GM18868 (cell line): ENCODE results near the gene CYP2W1.

Experiments
- ATAC-seq: cut with Tn5 transposase; IDR thresholded peaks from one replicate; pipeline ENCODE4 v1.9.1; 2021; ENCODE audit warnings: mild to moderate bottlenecking, moderate library complexity; ENCODE audit not compliant: unreplicated experiment

CYP2W1 gene

DNA sequence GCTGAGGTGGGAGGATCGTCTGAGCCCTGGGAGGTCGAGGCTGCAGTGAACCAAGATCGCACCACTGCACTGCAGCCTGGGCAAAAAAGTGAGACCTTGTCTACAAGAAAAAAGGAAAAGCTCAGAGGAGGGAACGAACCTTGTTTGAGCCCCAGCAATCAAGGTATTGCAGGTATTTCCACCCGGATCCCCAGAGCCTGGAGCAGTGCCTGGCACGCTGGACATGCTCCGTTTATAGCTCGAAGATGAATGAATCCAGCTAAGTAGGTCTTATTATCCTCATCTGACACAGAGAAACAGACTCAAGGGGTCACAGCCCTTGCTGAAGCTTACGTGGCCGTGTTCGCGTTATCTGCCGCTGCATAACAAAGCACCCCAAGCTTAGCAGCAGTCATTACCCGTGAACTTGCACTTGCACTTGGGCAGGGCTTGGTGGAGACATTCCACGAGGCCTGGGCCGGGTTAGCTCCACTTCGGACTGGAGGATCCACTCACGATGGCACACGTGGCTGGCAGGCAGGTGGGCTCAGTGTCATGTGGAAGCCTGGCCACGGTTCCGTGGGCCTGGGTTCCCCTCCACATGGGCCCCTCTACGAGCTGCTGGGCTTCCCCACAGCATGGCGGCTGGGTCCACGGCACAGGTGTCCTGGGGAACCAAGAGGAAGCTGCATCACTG, 4.4 kb upstream of the CYP2W1 start:
- no peak for ATAC-seq

DNA sequence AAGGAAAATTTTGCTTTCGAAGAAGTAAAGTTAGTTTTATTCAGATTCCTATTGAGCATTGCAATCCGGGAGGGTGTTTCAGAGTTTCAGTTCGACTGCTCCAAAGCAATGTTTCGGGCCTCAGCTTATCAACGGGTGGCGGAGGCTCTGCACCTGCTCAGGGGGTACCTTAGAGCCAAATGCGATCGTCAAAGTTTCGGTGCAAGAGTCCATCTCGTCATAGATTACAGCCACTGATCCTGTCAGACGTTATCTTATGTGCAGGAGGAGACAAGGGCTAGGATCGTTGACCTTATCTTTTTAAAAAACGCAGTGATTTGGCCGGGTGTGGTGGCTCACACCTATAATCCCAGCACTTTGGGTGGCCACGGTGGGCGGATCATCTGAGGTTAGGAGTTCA, 3.8 kb upstream of the CYP2W1 start:
- no peak for ATAC-seq

DNA sequence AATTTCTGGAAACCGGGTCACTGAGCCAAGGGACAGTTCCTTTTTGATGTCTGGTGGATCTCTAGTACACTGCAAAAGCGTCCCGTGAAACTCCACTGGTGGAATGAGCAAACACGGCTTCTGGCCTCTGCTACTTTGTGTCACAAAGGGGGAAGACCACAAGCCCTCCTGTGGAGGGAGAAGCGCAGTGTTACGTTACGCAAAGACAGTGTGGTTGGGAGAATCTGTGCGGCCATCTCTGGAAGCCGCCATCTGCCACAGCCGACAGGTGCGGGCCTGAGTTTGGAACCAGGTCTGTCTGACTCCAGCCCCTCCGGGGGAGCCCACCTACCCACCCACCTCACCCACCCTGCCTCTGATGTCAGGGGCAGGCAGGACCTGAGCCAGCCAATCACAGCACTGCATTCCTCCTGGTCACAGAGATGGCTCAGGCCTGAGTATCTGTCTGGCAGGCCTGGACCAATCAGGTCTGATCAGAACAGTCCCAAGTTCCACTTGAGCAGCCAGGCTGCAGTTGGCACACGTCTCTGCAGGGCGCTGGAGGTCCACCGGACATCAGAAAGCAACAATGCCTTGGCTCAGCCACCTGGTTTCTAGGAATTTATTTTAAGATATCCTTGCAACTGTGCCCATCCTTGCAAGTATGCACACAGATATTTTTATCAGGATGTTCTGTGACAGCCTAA, 3.0 kb upstream of the CYP2W1 start:
- ATAC-seq, result peak; percentile 71

DNA sequence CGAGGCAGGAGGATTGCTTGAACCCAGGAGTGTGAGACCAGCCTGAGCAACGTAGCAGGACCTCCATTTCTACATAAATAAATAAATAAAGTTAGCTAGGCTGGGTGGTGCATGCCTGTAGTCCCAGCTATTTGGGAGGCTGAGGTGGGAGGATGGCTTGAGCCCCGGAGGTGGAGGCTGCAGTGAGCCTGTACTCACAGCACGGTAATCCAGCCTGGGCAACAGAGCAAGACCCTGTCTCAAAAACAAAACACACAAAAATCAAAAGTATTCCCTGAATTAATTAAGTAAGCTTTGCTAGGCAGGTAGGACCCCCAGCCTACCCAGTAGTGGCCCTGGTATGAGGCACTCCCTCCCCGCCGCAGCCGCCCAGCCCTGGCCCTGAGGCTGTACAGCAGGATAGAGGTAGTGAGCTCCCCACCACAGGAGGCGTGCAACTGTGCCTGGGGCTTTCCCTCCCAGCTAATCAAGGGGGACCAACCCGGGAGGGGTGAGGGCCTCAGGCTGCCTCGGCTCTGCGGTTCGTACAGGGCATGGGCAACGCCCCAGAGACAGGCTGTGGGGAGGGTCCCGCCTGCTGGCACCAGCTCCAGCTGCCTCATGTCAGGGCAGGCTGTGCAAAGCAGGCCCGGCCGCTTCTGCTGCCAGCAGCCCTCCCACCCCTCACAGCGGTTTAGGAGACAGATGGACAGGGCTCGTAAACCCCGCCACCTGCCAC, 1.0 kb upstream of the CYP2W1 start:
- ATAC-seq, result no peak

DNA sequence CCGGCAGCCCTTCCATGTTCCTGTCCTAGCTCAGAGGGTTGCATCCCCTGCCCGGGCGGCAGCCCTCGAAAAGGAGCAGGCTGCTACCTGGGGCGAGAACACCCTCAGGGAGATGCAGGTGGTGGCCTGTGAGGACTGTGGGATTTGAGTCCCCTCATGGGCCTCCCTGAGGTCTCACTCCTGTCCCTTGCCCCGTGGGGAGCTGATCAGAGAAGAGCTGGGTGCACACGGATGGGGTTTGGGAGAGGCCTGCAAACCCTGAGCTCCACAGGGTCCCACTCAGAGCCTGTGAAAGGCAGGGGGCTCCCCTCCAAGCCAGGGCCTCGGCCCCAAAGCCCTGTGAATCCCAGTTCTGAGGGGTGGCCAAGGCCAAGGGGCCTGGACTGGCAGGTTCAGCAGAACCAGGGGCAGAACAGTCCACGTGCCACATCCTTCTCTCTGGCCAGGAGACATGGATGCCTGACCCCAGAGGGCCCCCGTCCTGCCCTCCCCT, 424 bp upstream of the CYP2W1 start:
- ATAC-seq, result no peak

DNA sequence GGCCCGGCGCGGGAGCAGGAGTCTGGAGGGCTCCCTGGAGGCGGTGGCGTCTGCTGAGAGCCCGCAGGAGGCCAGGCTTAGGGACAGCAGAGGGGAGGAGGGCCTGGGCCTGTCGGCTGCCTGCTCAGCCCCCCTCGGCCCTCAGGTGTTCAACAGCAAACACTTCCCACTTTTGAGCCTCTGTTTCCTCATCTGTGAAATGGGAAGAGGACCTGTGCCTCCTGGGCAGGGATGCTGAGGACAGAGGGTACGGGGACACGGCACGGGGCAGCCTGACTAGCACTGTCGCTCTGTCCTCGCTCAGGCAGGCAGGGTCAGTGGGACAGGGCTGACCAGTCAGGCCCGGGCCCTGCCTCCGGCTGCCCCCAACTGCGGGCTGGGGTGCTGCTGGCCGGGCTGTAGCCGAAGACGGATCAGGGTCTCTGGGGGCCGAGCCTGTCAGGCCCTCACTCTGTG, 663 bp downstream of the CYP2W1 start:
- no peak for ATAC-seq

DNA sequence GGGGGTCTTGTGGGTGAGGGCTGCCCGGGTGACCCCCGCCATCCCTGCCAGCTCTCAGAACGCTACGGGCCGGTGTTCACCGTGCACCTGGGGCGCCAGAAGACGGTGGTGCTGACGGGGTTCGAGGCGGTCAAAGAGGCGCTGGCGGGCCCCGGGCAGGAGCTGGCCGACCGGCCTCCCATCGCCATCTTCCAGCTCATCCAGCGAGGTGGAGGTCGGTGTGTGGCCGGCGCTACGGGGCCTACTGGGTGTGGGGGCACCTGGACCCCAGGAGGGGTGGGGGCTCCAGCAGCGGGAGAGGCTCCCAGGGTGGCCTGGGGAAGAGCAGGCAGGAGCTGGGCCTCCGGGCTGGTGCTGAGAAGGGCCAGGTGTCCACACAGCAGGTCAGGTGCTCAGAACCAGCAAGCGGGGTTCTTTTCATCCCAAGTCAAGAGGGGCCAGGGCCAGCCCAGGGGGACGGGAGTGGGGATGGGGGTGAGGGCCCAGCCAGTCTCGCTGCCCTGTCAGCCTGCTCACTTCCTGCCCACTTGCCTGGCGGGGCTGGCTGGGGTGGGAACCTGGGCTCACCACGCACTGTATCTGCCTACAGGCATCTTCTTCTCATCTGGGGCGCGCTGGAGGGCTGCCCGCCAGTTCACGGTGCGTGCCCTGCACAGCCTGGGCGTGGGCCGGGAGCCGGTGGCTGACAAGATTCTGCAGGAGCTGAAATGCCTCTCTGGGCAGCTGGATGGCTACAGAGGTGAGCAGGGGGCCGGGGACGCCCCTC, 1.6 kb downstream of the CYP2W1 start:
- no peak for ATAC-seq

DNA sequence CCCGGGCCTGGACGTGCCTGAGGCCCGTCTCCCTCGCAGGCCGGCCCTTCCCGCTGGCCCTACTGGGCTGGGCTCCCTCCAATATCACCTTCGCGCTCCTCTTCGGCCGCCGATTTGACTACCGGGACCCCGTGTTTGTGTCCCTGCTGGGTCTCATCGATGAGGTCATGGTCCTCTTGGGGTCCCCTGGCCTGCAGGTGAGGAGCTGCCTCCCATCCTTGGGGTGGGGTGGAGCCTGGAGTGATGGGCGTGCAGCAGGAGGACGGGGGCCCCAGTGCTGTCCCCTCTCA, 2.1 kb downstream of the CYP2W1 start:
- no peak for ATAC-seq

- ATAC-seq, result no peak
These were observed 3.1 kb downstream of the CYP2W1 start for GRCh38 chr7:985915-986741.

GRCh38 chr7:986766-987751, 4.1 kb downstream of the CYP2W1 start:
- no peak for ATAC-seq

DNA sequence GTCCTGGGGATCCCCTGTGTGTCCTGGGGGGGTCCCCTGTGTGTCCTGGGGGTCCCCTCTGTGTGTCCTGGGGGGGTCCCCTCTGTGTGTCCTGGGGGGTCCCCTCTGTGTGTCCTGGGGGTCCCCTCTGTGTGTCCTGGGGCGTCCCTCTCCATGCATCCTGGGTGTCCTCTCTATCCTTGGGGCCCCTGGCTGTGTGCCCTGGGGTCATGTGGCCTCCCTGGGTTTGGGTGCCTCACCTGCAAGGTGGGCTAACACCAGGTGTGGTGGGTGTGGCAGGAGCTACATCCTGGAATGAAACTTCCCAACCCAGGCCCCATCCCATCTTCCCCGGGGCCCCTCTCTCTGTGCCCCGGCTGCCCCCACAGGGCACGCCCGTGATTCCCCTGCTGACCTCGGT, 4.9 kb downstream of the CYP2W1 start:
- ATAC-seq, result no peak

DNA sequence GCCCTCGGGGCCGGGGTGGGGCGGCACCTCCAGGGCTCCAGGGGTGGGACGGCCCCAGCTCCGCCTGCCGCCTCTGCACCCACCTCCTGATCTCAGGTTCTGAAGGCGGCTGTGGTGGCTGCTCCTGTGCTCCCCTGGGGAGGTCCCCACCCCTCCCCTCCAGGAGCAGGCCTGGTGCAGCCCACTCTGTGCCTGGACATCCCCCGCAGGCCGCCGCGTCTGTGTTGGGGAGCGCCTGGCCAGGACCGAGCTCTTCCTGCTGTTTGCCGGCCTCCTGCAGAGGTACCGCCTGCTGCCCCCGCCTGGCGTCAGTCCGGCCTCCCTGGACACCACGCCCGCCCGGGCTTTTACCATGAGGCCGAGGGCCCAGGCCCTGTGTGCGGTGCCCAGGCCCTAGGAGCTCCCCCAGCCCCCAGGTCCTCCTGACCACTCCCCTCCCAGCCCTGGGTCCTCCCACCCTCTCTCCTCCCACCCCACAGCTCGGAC, 5.5 kb downstream of the CYP2W1 start:
- ATAC-seq, result peak; percentile 34

DNA sequence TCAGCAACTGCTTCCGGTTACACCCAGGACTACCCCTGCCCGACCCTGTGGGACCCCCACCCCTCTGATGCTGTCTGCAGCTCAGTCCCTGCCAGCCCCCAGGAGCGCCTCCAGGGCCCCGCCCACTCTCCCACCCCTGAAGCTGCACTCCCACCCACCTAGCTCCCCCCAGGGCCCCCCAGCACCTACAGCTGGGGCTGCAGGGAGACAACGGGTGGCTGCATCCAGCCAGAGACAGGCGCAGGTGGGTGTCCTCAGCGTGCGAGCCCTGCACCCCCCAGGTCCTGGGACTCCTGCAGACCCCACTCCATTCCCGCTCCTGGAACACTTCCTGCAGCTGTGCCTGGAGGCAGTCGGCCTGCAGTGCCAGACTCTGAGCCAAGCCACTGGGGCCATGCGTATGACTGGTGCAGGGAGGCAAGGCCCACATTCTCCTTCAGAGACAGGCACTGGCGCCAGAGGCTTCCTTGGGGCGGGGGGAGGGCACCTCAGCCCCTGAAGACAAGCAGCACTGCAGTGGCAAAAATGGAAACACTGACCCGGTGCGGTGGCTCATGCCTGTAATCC, 6.1 kb downstream of the CYP2W1 start:
- no peak for ATAC-seq

DNA sequence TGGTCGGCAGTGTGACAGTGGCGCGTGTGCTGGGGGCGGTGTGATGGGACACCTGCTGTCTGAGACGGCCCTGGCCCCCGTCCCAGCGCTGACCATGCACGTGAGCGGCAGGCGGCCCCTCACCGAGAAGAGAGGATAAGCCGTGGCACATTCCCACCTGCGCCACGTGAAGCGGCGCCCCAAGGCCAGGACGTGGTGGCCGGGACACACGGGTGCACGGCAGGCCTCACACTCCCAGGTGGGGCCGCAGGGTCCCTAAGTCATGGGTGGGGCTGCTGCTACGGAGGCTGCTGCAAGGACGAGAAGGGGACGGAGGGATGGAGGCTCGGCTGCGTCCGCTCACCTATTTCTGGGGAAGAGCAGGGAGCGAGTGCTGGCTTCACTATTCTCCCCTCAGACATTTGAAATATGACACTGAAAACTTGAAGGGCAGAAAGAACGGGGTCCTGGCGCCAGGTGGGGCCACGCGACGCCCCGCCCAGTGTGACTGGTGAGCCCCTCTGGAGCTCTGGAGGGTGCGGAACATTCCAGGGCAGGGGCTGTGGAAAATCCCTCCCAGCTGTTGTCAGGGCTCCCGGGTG, 7.5 kb downstream of the CYP2W1 start:
- ATAC-seq, result no peak

GRCh38 chr7:990933-991728, 8.2 kb downstream of the CYP2W1 start:
- ATAC-seq, result no peak

DNA sequence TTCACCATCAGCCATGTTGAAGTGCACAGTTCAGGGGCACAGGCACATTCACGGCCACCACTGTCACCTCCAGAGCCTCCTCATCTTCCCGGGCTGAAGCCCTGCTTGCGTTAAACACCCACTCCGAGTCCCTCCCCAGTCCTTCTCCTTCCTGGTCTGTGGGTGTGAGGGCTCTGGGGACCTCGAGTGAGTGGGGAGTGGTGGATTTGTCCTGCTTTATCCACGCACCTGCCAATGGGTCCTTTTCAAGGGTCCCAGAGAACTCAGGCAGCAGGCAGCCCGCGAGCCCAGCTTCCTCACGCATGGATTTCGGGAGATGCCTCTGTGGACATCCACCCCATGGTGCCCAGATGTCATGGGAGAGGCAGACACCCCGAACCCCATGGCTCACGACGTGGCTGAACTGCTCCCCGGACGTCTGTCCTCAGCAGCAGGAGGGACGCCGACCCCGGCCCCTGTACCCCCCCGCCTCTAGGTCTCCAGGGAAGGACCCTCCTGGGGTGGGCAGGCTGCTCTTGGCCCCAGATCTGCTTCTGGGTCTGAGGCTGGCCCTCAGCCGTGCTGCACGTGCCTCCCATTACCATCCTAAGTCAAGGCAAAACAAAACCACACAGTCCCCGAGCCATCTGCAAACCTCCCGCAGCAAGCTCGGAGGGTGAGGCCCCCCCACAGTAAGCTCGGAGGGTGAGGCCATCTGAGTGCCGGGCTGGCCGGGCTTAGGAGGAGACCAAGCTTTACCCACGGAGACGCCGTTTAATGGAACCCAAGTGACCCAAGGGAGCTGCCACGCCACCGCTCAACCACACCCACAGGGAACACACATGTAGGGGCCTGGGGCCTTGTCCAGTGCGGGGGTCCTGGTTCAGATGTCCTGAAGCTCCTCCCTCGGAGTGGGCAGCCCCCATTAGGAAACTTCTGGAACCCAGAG, 9.0 kb downstream of the CYP2W1 start:
- no peak for ATAC-seq
